ENCODE data around the gene TMEM14B. TPM values are rescaled to one million over a fixed set of nuclear protein-coding genes. Genes with fewer than 3 reads are reported as not detected.
"Not testable (repeated sequence)": the region's sequence is repeated elsewhere in the genome, so short reads cannot be mapped to it uniquely, and the experiment has no call there.

Gene TMEM14B
- total RNA-seq, 1 experiment from 2014 or later: 168 TPM

DNA sequence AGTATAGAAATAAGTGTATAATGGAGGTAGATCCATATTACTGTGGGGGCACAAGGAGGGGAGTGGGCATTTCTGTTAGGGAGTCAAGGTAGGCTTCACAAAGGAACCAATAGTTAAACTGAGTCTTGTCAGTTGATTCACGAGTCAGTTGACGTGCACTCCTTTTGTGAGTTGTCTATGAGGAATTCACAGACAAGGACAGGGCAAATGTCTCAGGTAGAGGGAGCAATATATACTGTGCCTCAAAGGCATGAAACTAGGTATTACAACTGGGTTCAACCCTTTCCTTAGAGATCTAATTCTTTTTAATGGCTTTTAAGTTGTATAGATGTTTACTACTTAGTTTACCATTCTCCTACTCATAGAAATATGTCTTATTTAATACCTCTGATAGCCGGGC is 13.7 kb upstream of the TMEM14B start:
- no peak for DNase-seq
- H3K27ac ChIP-seq: peak overlapping the region; percentile 84
- intact Hi-C loops (cut with micrococcal nuclease; ENCODE audit: unreplicated experiment): no loop called here
- H2AFZ ChIP-seq: no peak overlapping the region
- H4K20me1 ChIP-seq (ENCODE audit: insufficient read depth): no peaks in the 10 kb centered on the region
- H3K4me3 ChIP-seq: no peak overlapping the region
- no peaks in the 10 kb centered on the region for H3K79me2 ChIP-seq (ENCODE audit: low read depth)
- peaks cover 16% of the 10 kb centered on the region for H3F3A ChIP-seq (ENCODE audit: insufficient read depth, low read depth)
- peaks cover 10% of the 10 kb centered on the region for H3K4me1 ChIP-seq (replicated peaks; ENCODE audit: insufficient read depth)
- no peaks in the 10 kb centered on the region for H3K27me3 ChIP-seq (ENCODE audit: insufficient read depth, low read depth)
- no peaks in the 10 kb centered on the region for H3K36me3 ChIP-seq (ENCODE audit: low read depth)
- no peaks in the 10 kb centered on the region for H3K9me3 ChIP-seq (ENCODE audit: insufficient read depth, low read depth)
- H3K9me2 ChIP-seq (ENCODE audit: insufficient read depth): no peaks in the 10 kb centered on the region
- TF ChIP-seq EZH2 (IDR thresholded peaks at IDR 0.05; ENCODE audit: low read depth): no peak
- TF ChIP-seq, protein P1, sequence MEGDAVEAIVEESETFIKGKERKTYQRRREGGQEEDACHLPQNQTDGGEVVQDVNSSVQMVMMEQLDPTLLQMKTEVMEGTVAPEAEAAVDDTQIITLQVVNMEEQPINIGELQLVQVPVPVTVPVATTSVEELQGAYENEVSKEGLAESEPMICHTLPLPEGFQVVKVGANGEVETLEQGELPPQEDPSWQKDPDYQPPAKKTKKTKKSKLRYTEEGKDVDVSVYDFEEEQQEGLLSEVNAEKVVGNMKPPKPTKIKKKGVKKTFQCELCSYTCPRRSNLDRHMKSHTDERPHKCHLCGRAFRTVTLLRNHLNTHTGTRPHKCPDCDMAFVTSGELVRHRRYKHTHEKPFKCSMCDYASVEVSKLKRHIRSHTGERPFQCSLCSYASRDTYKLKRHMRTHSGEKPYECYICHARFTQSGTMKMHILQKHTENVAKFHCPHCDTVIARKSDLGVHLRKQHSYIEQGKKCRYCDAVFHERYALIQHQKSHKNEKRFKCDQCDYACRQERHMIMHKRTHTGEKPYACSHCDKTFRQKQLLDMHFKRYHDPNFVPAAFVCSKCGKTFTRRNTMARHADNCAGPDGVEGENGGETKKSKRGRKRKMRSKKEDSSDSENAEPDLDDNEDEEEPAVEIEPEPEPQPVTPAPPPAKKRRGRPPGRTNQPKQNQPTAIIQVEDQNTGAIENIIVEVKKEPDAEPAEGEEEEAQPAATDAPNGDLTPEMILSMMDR (conservative IDR thresholded peaks at IDR 0.05): no peak
- ChIA-PET POLR2A (ENCODE audit: unreplicated experiment) (no interaction called here), CTCF (interaction anchor here (0.6 kb wide), 1 partner anchor 67 kb away, joined by 4 read pairs; no protein-coding TSS in a partner anchor)
- H3K4me2 ChIP-seq: no peak overlapping the region
- BruUV-seq (replicated peaks): no TSS peak

DNA sequence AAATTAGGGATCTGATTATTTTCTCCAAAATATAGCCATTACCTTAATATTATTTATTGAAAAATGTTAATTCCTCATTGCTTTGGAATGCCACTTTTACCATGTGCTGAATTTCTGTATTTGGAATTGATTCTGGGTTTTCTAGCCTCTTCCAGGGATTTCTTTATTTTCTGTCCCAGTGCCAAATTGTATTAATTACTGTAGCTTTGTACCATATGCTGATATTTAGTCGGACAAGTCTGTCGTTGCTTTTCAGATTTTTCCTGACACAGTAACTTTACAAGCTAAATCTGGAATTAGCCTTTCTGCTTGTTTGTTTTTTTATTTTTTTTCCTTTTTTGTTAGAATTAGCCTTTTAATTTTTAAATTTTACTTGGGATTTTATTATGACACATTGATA is 10.9 kb upstream of the TMEM14B start:
- intact Hi-C loops (cut with micrococcal nuclease; ENCODE audit: unreplicated experiment): no loop called here
- no peaks in the 10 kb centered on the region for H3K36me3 ChIP-seq (ENCODE audit: low read depth)
- H3K4me1 ChIP-seq (replicated peaks; ENCODE audit: insufficient read depth): peaks cover 10% of the 10 kb centered on the region
- no peak overlapping the region for H3K4me2 ChIP-seq
- no peaks in the 10 kb centered on the region for H3K79me2 ChIP-seq (ENCODE audit: low read depth)
- no peaks in the 10 kb centered on the region for H3K9me3 ChIP-seq (ENCODE audit: insufficient read depth, low read depth)
- no peak for DNase-seq
- H4K20me1 ChIP-seq (ENCODE audit: insufficient read depth): no peaks in the 10 kb centered on the region
- peaks cover 16% of the 10 kb centered on the region for H3F3A ChIP-seq (ENCODE audit: insufficient read depth, low read depth)
- no peak overlapping the region for H3K4me3 ChIP-seq
- H3K27me3 ChIP-seq (ENCODE audit: insufficient read depth, low read depth): no peaks in the 10 kb centered on the region
- ChIA-PET CTCF (no interaction called here), POLR2A (ENCODE audit: unreplicated experiment) (no interaction called here)
- H3K27ac ChIP-seq: no peak overlapping the region
- no TSS peak for BruUV-seq (replicated peaks)
- no peak overlapping the region for H2AFZ ChIP-seq
- H3K9me2 ChIP-seq (ENCODE audit: insufficient read depth): no peaks in the 10 kb centered on the region
- TF ChIP-seq, protein P1 (conservative IDR thresholded peaks at IDR 0.05): no peak
- TF ChIP-seq EZH2 (IDR thresholded peaks at IDR 0.05; ENCODE audit: low read depth): no peak

DNA sequence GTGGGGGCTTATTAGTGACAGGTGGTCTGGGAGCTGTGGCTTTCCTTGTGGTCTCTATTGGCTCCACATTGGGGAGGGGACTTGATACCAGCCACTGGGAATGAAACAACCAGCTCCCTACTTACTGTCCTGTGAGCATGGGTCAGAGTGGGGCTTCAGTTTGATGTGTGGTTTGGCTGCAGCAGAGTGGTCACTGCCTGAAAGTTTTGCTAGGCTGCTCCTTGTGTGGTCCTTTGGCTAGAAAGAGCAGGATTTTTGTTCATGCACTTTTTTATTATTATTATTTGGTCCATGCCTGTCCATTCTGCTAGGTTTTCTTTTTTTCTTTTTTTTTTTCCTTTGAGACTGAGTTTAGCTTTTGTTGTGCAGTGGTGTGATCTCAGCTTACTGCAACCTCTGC is 7.5 kb upstream of the TMEM14B start:
- Histone ChIP-seq H3K4me1 (replicated peaks; ENCODE audit: insufficient read depth) (peaks cover 6% of the 10 kb centered on the region), H3K9me2 (ENCODE audit: insufficient read depth) (no peaks in the 10 kb centered on the region), H3K79me2 (ENCODE audit: low read depth) (no peaks in the 10 kb centered on the region), H3K27me3 (ENCODE audit: insufficient read depth, low read depth) (no peaks in the 10 kb centered on the region), H2AFZ (no peak overlapping the region), H3K4me3 (no peak overlapping the region), H3K36me3 (ENCODE audit: low read depth) (no peaks in the 10 kb centered on the region), H3F3A (ENCODE audit: insufficient read depth, low read depth) (peaks cover 6% of the 10 kb centered on the region), H4K20me1 (ENCODE audit: insufficient read depth) (no peaks in the 10 kb centered on the region), H3K27ac (no peak overlapping the region), H3K4me2 (no peak overlapping the region), H3K9me3 (ENCODE audit: insufficient read depth, low read depth) (no peaks in the 10 kb centered on the region)
- TF ChIP-seq, protein P1 (conservative IDR thresholded peaks at IDR 0.05): no peak
- no peak for TF ChIP-seq EZH2 (IDR thresholded peaks at IDR 0.05; ENCODE audit: low read depth)
- intact Hi-C loops (cut with micrococcal nuclease; ENCODE audit: unreplicated experiment): no loop called here
- POLR2A ChIA-PET (ENCODE audit: unreplicated experiment): no interaction called here
- CTCF ChIA-PET: interaction anchor here (0.7 kb wide), 1 partner anchor 904 kb away, joined by 4 read pairs; no protein-coding TSS in a partner anchor
- no peak for DNase-seq
- no TSS peak for BruUV-seq (replicated peaks)

DNA sequence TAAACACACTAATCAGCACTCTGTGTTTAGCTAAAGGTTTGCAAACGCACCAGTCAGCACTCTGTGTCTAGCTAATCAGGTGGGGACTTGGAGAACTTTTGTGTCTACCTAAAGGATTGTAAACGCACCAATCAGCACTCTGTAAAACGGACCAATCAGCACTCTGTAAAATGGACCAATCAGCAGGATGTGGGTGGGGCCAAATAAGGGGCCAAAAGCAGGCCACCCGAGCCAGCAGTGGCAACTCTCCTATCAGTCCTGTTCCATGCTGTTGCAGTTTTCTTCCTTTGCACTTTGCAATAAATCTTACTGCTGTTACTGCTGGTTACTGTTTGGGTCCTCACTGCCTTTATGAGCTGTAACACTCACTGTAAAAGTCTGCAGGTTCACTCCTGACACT is 6.0 kb upstream of the TMEM14B start:
- H3K9me2 ChIP-seq (ENCODE audit: insufficient read depth); H3K27me3 ChIP-seq (ENCODE audit: insufficient read depth, low read depth); POLR2A ChIA-PET (ENCODE audit: unreplicated experiment); DNase-seq; H2AFZ ChIP-seq; H4K20me1 ChIP-seq (ENCODE audit: insufficient read depth); H3F3A ChIP-seq (ENCODE audit: insufficient read depth, low read depth); H3K4me3 ChIP-seq; H3K36me3 ChIP-seq (ENCODE audit: low read depth); BruUV-seq (replicated peaks); H3K79me2 ChIP-seq (ENCODE audit: low read depth); H3K9me3 ChIP-seq (ENCODE audit: insufficient read depth, low read depth); H3K27ac ChIP-seq; H3K4me2 ChIP-seq; CTCF ChIA-PET; intact Hi-C loops (cut with micrococcal nuclease; ENCODE audit: unreplicated experiment); H3K4me1 ChIP-seq (replicated peaks; ENCODE audit: insufficient read depth): not testable (repeated sequence)

All from PC-9 (cell line).